CD4-positive, alpha-beta T cell treated with Interleukin-17A for 4 hours (primary cell): ENCODE results near the gene COG1.
A peak's percentile ranks its signal among the peaks of the same experiment; 100 is the strongest.
"Not testable (repeated sequence)": the region's sequence is repeated elsewhere in the genome, so short reads cannot be mapped to it uniquely, and the experiment has no call there.

Experiments used
- DNase-seq: peaks from one replicate; pipeline ENCODE4 v3.0.0-alpha.2; 2020; ENCODE audit warnings: mixed read lengths

The COG1 gene, protein sequence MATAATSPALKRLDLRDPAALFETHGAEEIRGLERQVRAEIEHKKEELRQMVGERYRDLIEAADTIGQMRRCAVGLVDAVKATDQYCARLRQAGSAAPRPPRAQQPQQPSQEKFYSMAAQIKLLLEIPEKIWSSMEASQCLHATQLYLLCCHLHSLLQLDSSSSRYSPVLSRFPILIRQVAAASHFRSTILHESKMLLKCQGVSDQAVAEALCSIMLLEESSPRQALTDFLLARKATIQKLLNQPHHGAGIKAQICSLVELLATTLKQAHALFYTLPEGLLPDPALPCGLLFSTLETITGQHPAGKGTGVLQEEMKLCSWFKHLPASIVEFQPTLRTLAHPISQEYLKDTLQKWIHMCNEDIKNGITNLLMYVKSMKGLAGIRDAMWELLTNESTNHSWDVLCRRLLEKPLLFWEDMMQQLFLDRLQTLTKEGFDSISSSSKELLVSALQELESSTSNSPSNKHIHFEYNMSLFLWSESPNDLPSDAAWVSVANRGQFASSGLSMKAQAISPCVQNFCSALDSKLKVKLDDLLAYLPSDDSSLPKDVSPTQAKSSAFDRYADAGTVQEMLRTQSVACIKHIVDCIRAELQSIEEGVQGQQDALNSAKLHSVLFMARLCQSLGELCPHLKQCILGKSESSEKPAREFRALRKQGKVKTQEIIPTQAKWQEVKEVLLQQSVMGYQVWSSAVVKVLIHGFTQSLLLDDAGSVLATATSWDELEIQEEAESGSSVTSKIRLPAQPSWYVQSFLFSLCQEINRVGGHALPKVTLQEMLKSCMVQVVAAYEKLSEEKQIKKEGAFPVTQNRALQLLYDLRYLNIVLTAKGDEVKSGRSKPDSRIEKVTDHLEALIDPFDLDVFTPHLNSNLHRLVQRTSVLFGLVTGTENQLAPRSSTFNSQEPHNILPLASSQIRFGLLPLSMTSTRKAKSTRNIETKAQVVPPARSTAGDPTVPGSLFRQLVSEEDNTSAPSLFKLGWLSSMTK

DNA sequence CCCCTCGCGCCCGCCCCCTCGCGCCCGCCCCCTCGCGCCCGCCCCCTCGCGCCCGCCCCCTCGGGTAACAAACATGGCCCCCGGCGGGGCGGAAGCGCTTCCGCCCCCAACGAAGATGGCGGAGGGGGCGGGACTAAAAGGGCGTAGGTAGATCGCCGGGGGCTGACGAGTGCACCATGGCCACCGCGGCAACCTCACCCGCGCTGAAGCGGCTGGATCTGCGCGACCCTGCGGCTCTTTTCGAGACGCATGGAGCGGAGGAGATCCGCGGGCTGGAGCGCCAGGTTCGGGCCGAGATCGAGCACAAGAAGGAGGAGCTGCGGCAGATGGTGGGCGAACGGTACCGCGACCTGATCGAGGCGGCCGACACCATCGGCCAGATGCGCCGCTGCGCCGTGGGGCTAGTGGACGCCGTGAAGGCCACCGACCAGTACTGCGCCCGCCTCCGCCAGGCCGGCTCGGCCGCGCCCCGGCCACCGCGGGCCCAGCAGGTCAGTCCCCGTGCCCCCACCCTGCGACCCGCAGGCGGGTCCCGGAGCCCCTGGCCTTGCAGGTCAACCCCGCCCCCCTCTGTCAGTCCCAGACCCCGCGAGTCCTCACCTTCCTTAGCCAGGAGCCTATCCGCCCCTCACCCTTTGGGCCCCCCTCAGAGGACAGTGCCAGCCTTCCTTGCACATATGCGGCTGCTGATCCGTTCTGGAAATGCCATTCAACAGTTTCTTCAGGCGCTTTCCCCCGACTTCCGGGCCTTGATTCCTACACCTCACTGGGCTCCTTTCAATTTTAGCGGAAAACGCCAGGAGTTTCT is at the start of gene COG1:
COG1 (plus strand) TSS at position 162 of the 808 bp plus-strand sequence; CDS start at position 177, 15 bp downstream.
- DNase-seq, result peak; percentile 91

DNA sequence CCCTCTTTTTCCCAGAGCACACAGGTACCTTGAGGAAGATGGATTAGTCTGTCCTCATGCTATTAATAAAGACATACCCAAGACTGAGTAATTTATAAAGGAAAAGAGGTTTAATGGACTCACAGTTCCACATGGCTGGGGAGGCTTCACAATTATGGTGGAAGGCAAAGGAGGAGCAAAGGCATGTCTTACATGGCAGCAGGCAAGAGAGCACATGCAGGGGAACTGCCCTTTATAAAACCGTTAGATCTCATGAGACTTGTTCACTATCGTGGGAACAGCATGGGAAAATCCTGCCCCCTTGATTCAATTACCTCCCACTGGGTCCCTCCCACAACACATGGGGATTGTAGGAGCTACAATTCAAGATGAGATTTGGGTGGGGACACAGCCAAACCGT is 48.6 kb upstream of the COG1 start:
- DNase-seq, result not testable (repeated sequence)

DNA sequence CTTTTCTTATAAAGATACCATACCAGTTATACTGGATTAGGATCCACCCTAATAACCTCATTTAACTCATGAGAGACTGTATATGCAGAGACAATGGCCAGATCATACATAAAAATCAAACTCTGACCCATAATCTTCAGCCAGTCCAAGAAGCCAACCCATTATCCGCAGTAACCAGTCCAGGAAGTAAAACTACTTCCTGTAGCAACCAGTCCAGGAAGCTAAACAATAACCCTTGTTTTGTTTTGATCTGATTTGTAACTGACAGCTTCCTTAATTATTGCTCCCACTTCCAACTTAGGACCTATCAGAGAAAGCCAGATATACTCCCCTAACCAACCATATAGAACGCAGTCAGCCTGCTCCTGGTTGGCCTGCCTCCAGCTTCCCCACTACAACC is 47.2 kb upstream of the COG1 start:
- no peak for DNase-seq

DNA sequence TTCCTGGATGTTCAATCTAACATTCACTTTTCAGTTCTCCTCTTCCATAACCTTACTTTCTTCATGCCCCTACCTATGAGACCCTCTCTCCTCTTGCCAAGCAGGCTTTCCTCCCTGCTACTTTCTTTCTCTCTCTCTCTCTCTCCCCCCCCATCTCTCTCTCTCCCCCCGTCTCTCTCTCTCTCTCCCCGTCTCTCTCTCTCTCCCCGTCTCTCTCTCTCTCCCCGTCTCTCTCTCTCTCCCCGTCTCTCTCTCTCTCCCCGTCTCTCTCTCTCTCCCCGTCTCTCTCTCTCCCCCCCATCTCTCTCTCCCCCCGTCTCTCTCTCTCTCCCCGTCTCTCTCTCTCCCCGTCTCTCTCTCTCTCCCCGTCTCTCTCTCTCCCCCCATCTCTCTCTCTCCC is 45.1 kb upstream of the COG1 start:
- DNase-seq, result not testable (repeated sequence)

DNA sequence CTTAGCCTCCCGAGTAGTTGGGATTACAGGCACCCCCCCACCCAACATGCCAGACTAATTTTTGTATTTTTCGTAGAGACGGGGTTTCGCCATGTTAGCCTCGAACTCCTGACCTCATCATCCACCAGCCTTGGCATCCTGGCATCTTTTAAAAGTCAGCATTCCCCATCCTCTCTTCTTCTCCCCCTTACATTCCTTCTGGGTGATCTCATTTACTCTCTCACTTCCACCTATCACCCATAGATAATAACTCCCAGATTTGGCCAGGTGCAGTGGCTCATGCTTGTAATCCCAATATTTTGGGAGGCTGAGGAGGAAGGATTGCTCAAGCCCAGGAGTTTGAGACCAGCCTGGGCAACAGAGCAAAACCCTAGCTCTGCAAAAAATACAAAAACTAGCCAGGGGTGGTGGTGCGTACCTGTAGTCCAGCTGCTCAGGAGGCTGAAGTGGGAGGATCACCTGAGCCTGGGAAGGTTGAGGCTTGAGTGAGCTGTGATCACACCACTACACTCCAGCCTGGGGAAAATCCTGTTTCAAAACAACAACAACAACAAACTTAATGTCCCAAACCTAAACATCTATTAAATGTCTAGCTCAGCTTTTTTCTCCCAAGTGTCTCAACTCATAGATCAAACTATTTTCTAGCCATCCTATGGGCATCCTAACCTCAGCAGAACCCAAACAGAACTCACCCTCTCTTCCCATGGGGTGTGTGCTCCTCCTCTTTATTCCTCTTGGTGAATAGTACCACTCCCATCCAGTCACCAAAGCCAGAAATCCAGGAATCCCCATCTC is 44.1 kb upstream of the COG1 start:
- DNase-seq, result no peak

DNA sequence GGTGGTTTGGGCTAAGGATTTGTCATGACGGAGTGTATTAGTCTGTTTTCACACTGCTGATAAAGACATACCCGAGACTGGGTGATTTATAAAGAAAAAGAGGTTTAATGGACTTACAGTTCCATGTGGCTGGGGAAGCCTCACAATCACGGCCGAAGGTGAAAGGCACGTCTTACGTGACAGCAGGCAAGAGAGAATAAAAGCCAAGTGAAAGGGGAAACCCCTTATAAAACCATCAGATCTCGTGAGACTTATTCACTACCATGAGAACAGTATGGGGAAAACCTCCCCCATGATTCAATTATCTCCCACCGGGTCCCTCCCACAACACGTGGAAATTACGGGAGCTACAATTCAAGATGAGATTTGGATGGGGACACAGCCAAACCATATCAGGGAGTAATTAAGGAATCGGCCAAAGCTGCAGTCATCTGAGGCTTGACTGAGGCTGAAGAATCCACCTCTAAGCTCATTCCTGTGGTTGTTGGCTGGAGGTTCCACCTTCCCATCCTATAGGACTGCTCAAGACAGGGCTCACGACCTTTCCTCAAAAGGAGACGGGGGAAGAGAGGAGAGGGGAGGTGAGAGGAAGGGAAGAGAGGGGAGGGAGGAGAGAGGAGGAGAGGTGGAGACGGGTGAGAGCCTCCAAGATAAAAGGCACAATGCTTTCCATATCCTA is 42.1 kb upstream of the COG1 start:
- DNase-seq, result not testable (repeated sequence)

DNA sequence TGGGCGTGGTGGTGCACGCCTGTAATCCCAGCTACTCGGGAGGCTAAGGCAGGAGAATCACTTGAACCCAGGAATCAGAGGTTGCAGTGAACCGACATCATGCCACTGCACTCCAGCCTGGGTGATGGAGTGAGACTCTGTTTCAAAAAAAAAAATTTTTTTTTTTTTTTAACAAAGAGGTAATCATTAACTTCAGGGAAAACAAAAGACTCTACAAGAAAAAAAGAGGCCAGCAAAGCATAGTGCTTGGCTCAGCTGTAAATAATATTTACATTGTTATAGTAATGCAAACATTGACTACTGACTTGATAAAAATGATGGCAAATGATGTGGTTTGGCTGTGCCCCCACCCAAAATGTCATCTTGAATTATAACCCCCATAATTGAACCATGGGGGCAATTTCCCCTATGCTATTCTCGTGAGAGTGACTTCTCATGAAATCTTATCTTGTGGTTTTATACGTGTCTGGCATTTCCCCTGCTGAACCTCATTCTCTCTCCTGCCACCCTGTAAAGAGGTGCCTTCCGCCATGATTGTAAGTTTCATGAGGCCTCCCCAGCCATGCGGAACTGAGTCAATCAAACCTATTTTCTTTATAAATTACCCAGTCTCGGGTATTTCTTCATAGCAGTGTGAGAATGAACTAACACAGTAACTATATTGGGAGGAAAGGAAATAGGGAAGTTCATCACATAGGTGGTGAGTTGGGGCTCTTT is 40.8 kb upstream of the COG1 start:
- DNase-seq, result no peak

DNA sequence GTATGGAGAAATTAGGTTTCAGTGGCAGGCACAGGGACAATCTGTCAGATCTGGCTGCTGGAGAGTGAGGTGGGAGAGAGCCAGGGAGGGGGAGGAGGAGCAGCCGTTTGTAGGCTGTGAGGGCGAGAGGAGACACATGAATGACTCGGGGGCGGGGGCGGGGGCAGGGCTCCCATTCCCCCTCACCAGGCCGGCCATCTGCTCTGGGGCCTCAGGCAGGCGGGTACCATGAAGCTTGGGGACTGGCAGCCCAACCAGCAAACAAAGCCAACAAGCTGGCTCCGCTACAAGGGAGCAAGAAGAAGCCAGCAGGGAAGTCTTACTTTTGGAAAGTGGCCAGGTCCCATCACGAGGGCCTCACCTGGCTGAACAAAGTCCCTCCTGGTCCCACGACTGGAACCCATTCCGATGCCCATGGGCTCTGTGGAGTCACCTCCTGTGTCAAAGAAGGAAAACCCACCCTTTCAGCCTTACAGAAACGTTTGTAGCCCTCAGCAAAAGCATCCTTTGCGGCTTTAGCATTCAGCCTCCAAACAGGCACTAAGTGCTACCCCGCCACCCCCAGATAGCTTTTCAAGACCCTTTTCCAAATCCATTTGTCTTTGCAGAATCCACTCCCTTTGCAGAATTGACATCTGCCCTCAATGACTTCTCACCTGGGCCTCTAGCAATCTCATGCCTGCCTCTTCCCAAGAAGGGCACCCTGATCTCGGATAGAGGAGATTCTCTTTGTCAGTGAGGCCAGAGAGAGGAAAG is 37.3 kb upstream of the COG1 start:
- no peak for DNase-seq

DNA sequence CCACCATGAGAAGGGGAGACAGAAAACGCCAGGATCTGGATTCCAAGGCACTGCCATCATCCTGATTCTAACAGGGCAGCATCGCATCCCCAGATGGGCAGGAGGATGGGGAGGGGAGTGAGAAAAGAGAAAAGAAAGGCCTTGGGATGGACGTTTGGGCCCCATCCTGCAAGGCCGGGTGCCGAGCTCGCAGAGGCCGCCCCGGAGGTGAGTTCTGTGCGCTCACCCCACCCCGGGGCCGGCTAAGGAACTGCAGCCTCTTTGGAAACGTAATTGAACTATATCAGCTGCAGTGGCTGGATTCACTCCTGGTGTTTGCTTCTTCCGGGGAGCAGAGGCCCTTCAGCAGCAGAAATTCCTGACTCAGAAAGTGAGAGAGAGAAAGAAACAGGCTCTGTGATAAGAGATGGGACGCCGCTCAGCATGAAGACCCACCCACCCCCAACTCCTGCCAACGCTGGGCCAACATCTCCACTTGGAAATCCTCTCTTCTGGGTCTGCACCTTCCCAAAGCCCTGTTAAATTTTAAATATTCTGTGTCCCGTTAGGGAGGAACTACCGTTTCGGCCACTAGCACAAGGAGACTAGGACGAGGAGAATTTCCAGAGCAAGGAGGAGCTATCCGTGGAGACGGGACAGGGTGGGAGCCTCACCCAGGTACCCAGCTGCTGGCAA is 36.6 kb upstream of the COG1 start:
- peak; percentile 65 for DNase-seq

DNA sequence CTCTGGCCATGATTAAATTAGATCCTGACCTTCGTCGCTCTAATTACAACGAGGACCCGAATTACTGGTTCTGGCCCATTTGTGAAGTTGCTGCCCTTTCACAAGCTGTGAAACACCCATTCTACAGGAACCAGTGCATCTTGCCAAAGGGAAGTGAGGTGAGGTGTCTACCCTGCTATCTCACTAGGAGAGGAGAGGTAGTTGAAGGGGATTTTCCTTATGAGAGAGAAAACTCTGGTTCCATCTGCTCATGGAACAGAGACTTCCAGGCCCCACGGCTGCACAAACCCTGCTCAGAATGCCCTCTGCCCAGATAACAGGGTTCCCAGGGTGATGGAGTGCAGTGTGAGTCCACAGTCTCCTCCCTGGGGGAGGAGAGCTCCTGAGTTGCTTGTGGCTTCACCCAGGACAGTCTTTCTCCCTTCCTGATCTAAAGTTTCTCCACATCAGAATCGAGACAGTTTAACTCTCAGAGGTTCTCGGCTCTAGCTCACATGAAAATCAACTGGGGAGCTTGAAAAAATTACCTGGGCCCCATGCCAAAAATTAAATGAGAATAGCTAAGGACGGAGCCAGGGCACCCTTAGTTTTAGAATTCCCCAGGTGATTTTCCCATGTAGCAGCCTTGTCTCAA is 35.9 kb upstream of the COG1 start:
- no peak for DNase-seq

DNA sequence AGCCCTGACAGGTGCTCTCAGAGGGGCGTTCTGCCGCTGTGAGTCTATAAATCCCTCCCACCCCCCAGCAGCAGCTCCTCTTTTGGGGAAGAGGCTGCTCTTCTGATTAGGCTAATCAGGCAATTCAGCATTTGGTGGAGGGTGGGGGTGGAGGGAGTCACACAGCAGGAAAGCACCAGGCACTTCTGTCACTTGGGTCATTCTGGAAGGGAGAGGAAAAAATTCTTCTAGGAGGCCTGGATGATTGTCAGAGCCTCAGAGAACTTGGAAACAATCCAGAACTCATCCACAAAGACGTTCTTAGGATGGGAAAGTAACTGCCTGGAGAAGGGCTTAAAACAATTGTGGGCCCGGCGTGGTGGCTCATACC is 35.3 kb upstream of the COG1 start:
- DNase-seq, result no peak

DNA sequence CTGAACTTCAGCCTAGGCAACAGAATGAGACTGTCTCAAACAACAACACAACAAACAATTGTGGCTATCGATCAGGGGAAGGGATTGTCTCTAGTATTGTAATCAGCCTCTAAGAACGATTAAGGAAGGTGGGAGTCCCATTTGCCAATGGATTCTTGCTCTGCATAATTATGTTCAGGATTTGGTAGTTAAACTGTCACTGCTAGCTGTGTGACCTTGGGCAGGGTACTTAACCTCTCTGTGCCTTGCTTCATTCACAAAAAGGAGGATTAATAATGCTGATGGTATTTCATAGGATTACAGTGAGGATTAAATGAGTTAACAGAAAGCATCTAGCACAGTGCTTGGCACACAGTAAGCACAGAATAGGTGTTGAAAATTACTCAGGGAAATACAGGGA is 34.7 kb upstream of the COG1 start:
- no peak for DNase-seq

DNA sequence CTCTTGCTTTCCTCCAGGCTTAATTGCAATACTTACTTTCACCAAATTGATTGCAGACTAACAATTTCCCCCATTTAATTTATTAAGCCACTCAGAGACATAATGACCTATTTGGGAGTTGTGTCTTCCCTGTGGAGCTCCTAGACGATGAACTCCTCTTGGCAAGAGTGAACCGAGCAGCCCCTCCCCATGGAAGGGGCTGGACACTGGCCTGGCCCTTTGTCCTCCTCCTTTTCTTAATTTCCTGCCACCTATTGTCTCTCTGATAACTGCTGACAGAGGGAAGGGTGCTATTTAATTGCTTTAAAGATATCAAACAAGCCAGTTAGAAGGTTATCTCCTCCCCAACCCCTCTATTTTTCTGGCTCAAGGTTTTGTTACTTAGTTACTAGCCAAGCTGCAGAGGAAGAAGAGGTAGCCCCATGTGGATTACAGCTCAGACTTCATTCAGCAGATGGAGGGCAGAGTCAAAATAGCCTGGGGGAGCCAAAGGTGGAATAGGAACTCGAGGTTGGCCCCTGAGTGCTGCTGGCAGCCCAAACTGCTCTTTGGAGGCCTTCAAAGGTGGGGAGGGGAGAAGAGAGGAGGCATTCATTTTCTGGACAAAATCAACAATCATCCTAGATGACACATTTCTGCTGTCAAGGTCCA is 31.8 kb upstream of the COG1 start:
- DNase-seq, result no peak

DNA sequence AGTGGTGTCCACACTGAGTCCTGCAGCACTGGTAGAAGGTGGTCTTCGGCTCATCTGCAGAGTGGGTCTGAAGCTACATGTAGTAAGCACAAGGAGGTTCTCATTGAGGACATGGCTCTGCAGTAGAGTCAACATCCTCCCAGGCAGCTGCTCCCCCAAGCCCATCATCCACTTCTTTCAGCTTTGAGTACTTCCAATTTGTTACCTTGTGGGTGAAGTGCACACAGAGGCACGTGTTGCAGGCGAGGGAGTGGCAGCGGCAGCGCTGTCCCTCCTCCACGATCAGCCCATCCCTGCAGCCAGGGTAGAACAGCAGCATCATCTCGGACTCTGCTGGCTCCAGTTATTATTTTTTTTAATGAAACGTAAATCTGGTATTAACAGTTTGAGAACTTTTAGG is 29.8 kb upstream of the COG1 start:
- DNase-seq, result no peak

DNA sequence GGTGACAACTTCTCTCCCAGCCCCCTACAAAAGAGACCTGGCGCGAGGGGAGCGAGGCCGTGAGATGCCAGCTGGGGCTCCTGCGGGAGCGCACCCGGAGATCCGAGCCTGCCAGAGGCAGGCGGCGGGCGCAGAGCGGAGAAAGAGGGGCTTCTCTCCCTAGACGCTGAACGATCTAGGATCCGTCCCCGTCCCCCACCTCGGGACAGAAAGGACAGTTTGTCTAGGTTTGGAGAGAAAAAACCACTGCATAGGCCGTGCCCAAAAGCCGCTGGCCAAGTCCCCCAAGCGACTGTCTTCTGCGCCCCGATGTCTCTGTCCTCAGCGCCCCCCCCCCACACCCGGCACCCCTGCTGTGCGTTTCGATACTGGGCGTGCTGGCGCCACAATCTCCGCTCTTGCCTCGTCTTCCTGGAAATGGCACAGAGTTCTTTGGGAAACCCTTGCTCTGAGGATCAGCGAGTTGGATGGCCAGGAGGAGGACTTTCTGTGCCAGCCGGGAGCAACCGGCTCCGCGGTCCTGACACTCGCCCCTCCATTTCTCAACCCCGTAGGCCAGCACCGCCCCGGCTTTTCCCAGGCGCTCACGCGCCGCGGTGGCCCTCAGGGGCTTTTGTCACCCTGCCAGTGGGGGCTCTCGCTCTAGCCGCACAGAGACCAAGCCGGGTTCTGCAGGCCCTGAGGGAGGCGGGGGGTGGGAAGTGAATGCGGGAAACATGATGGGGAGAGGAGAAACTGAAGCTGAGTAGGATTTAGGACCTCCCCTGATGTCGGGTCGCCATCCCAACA is 27.0 kb upstream of the COG1 start:
- DNase-seq, result no peak

DNA sequence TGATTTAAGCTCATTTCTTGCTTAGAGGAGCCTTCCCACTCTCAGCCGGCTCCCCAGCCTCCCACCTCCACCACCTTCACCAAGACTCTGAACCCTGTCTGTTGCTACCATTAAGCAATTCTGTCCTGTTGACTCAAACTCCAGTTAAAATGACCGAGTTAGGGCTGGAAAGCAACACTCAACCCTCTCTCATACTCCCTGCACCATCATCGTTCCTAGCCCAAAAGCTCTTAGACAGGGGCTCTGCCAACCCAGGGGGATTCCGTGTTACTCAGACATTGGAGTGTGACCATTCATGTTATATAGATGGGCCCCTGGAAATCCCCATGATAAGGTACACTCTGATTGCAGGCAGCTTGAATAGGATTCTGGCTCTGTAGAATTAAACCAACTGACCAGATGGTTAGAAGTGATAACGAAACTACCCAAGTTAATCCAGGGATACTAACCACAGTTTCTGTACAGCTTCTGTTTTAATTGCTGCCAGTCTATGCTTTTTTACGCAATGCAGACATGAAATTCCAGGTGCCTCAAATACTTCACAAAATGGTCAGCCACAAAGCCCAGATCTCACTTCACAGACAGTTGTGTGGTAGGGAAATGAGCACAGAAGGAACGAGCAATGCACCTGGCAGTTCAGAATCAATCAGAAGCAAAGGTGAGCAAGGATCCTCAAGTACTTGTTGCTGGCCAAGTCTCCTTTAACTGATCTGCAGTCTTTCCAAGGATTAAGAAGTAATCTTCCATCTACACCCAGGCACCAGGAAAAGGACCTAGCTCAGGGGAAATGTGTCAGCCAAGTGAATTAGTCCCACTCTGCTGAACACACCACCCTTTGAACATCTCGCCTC is 25.9 kb upstream of the COG1 start:
- DNase-seq, result no peak

DNA sequence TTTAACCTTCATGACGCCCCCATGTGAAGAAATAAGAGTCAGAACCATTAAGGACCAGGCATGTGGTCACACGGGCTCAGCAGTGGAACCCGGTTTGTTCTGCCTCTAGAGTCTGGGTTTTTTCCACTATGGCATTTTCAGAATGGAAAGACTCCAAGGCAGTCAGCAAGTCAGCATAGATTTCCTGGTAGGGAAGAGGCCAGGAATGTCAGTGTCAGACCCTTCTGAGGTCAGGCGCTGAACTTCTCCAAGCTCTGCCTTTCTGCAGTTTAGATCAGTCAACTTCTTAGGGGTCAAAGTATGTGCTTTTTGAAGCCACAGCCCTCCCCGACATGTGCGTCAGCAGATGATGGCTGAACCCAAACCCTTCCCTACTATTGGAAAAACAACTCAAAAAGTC is 24.2 kb upstream of the COG1 start:
- no peak for DNase-seq
